Activated CD4-positive, alpha-beta T cell treated with anti-CD3 and anti-CD28 coated beads, Interleukin-2, amount 50 U/mL, for 16 hours (primary cell): ENCODE data around the gene IL1RL1.
A peak's percentile ranks its signal among the peaks of the same experiment; 100 is the strongest.

ENCODE experiments used
- DNase-seq: peaks from one replicate; pipeline ENCODE4 v3.0.0-alpha.2; 2020

Gene IL1RL1

GRCh38 chr2:102337481-102338386 is 26.4 kb downstream of the IL1RL1 start:
- DNase-seq = peak; percentile 48

- DNase-seq = no peak
These were observed 29.4 kb downstream of the IL1RL1 start for GRCh38 chr2:102340778-102341177.

GRCh38 chr2:102342888-102343287 is 31.5 kb downstream of the IL1RL1 start:
- no peak for DNase-seq

- no peak for DNase-seq
These were observed 33.0 kb downstream of the IL1RL1 start for GRCh38 chr2:102344397-102344796.

GRCh38 chr2:102345329-102345920 is 34.1 kb downstream of the IL1RL1 start:
- DNase-seq = no peak

- no peak for DNase-seq
These were observed 35.2 kb downstream of the IL1RL1 start for GRCh38 chr2:102346381-102347130.

- DNase-seq = no peak
These were observed 38.9 kb downstream of the IL1RL1 start for GRCh38 chr2:102350137-102350793.

- peak; percentile 82 for DNase-seq
These were observed 44.4 kb downstream of the IL1RL1 start, which contains the start of gene IL18R1 for GRCh38 chr2:102355526-102356380. IL18R1 (plus strand) TSS chr2:102355796; CDS start chr2:102362661, 6,865 bp downstream.

- no peak for DNase-seq
These were observed 45.0 kb downstream of the IL1RL1 start for GRCh38 chr2:102356381-102356712.

- DNase-seq = no peak
These were observed 45.4 kb downstream of the IL1RL1 start for GRCh38 chr2:102356741-102357140.

- DNase-seq = no peak
These were observed 46.6 kb downstream of the IL1RL1 start for GRCh38 chr2:102357937-102358336.

- peak; percentile 51 for DNase-seq
These were observed 47.1 kb downstream of the IL1RL1 start for GRCh38 chr2:102358496-102358895.

- DNase-seq = no peak
These were observed 48.2 kb downstream of the IL1RL1 start for GRCh38 chr2:102359527-102359926.

GRCh38 chr2:102361632-102362241 is 50.4 kb downstream of the IL1RL1 start:
- no peak for DNase-seq

- no peak for DNase-seq
These were observed 54.4 kb downstream of the IL1RL1 start for GRCh38 chr2:102365763-102366162.

- peak; percentile 65 for DNase-seq
These were observed 55.2 kb downstream of the IL1RL1 start for GRCh38 chr2:102366406-102367112.

GRCh38 chr2:102367331-102367971 is 56.1 kb downstream of the IL1RL1 start:
- peak; percentile 81 for DNase-seq

GRCh38 chr2:102368461-102369109 is 57.2 kb downstream of the IL1RL1 start:
- peak; percentile 62 for DNase-seq

GRCh38 chr2:102369866-102370265 is 58.5 kb downstream of the IL1RL1 start:
- no peak for DNase-seq
